Fibroblast of peridontal ligament (primary cell): ENCODE data around the gene LEMD2.
A peak's percentile ranks its signal among the peaks of the same experiment; 100 is the strongest.
"Not testable (repeated sequence)": the region's sequence is repeated elsewhere in the genome, so short reads cannot be mapped to it uniquely, and the experiment has no call there.

Experiments used
- DNase-seq: peaks from one replicate; pipeline ENCODE4 v3.0.0-alpha.2; 2010; ENCODE audit errors: extremely low read depth

Gene LEMD2

DNA sequence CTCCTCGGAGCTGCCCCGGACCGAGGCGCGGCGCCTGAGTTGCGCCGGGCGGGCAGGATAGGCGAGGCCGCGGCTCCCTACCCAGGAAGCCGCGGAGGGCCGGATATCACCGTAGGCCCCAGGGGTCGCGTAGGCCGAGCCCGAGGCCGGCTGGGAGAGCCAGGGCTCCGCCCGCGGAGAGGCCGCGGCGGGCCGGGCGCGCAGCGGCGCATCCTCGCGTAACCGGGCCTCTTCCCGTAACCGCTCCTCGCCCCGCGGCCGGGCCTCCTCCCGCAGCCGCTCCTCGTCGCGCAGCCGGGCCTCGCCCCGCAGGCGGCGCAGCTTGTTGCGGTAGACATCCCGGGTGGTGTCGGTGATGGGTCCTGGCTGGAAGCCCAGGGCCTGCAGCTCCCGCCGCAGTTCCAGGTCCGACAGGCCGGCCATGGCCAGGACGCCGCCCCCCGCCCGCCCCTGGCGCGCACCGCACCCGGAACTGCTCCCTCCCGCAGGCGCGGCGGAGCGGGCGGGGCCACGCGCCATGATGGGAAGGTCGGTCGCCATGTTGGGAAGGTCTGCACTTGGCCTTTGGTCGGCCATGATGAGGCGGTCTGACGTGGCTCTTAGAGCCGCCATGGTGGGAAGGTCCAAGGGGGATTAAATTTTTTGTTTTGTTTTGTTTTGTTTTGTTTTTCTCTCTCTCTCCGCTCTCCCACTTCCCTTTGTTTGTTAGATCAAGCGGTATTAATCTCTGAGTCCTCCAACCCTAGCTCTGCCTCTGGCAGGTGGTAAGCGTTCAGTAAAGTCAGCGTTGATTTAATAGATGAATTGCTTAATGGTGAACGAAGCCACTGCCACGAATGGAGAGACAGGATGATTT, at the start of gene LEMD2:
Gene LEMD2, minus strand, starts transcription at position 437 of the 856 bp plus-strand sequence. Its CDS starts 14 bp downstream, at position 423.
- peak; percentile 93 for DNase-seq

- peak; percentile 13 for DNase-seq
These were observed 49.2 kb upstream of the LEMD2 start for GRCh38 chr6:33837971-33838665.

DNA sequence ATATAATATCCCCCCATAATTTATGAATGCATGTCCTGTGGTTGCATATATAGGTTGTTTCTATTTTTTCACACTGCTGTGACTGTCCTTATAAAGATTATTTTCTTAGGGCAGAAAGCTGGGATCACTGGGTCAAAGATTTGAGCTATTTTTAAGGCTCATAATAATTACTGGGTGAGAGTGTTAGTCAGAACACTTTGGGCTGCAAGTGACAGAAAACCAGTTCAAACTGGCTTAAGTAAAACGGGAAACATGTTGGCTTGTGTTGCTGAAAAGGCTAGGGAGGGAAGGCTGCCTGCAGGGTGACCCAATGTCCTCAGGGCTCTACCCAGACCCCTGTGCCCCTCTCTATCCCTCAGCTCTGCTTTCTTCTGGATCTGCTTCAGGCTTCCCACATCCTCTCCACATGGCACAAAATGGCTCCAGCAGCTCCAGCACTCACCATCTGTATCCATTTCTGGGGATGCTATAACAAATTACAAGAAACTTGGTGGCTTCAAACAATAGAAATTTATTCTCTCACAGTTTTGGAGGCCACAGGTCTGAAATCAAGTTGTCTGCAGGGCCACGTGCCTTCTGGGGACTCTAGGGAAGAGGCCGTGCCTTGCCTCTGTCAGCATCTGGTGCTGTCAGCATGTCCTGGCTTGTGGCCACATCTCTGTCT, 48.0 kb upstream of the LEMD2 start:
- DNase-seq, result no peak

DNA sequence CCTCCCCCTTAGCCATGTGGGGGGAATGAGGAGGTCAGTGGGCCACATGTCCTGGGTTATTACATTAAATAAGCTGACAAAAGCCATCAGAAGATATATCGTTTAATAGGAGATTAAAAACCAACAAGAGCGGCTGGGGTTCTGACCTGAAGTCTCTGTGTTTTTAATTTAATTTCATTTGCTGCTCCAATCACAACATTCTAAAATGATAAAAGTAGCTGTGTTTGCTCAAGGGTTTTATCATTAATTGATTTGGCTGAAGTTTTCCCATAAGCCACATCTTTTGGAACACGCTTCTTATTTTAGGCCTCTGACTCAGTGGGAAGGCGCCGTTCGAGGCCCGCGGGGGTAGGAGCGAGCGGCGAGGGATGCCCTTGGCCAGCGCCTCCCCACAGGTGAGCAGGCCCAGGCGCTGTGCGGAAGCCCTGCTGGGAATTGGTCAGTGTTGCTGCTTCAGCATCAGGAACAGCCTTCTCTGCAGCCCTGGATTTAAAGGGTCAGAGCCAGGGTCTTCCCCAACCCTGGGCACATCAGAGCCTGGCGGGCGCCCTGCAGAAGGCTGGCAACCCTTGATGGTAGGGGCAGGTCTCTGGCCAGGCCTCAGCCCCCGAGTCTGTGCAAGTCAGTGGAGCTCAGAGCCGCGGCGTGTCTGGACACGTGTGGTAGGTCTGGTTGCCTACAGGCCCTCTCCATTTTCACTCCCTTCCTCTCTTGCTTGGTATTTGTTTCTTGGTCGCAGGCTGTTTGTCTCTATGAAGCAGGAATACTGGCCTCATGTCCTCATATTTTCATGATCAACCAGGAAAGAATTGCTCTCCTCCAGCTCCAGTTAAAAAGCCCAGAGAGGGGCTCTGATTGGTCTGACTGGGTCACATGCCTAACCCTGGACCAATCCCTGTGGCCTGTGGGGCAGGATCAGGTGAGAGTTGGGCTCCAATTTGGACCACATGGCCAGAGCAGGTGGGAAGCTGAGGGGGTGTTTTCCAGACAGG, 45.8 kb upstream of the LEMD2 start:
- DNase-seq, result no peak

GRCh38 chr6:33833599-33833998, 44.7 kb upstream of the LEMD2 start:
- no peak for DNase-seq

DNA sequence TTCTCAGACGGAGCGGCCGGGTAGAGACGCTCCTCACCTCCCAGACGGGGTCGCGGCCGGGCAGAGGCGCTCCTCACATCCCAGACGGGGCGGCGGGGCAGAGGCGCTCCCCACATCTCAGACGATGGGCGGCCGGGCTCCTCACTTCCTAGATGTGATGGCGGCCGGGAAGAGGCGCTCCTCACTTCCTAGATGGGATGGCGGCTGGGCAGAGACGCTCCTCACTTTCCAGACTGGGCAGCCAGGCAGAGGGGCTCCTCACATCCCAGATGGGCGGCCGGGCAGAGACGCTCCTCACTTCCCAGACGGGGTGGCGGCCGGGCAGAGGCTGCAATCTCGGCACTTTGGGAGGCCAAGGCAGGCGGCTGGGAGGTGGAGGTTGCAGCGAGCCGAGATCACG, 43.9 kb upstream of the LEMD2 start:
- DNase-seq, result not testable (repeated sequence)

DNA sequence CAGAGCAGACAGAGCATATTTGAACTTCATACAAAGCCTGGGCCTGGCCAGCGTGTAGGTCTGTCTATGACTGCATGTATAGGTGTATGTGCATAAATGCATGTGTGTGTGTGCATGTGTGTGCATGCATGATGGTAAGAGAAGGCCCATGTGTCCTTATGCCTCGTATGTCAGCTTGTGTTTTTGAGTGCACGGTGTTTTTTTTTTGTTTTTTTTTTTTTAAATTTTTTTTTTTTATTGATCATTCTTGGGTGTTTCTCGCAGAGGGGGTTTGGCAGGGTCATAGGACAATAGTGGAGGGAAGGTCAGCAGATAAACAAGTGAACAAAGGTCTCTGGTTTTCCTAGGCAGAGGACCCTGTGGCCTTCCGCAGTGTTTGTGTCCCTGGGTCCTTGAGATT, 42.8 kb upstream of the LEMD2 start:
- DNase-seq, result not testable (repeated sequence)

- no peak for DNase-seq
These were observed 41.8 kb upstream of the LEMD2 start for GRCh38 chr6:33830635-33831240.

DNA sequence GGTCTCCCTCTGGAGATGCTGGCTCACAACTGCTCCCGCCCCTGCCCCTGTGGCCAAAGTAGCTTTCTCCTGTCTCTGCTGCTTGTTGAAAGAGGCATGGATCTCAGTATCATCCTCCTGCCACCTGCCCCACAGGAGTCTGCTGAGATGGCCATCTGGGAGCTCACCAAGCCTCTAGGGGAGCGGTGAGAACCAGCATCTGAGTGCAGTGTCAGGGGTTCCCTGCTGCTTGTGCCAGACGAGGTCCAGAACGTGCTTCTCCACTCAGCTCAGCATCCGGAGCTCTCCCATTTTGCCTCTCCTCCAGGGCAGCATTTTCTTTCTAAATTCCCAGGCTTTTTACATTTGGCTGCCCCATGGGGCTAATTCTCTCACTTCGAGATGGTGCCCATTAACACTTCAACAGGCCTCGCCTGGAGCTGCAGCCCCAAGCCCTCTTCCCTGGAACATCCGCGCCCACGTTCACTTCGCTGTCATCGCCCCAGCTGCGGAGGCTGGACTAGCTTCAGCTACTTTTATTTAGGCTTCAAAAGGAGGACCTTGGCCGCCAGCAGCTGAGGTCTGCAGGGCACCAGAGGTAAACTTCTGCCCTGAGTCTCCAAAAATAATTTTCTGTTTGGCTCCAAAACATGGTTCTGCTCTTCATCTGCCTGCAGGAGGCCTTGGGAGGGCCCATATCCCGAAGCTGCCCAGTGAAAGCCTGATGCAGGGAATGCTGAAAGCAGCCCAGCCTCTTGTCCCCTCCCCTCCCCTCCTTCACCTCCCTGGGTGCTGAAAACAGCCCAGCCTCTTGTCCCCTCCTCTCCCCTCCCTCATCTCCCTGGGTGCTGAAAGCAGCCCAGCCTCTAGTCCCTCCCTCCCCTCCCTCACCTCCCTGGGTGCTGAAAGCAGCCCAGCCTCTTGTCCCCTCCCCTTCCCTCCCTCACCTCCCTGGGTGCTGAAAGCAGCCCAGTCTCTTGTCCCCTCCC, 40.1 kb upstream of the LEMD2 start:
- no peak for DNase-seq

GRCh38 chr6:33828452-33828763, 39.5 kb upstream of the LEMD2 start:
- no peak for DNase-seq

GRCh38 chr6:33827546-33828451, 38.9 kb upstream of the LEMD2 start:
- DNase-seq, result peak; percentile 8

GRCh38 chr6:33826537-33826936, 37.6 kb upstream of the LEMD2 start:
- no peak for DNase-seq

GRCh38 chr6:33824461-33825154, 35.7 kb upstream of the LEMD2 start:
- DNase-seq, result no peak

DNA sequence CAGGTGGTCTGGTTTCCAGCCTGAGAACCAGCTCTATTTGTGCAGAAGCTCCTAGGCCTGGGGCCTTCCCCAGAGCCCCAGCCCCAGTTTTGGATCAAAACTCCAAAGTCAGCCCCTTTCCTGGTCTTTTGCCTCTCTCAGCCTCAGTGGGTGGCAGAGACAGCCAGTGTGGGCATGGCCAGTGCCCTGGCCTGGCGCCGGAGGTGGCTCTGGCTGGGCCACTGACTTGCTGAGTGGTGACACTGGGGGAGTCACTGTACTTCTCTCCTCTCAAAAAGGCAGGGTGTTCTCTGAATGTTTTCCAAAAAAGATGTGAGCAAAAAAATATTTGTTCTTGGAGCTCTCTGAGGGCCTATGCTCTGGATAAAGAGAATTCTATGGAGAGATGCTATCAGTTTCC, 34.9 kb upstream of the LEMD2 start:
- DNase-seq, result no peak

- DNase-seq, result no peak
These were observed 33.9 kb upstream of the LEMD2 start for GRCh38 chr6:33822575-33823395.

DNA sequence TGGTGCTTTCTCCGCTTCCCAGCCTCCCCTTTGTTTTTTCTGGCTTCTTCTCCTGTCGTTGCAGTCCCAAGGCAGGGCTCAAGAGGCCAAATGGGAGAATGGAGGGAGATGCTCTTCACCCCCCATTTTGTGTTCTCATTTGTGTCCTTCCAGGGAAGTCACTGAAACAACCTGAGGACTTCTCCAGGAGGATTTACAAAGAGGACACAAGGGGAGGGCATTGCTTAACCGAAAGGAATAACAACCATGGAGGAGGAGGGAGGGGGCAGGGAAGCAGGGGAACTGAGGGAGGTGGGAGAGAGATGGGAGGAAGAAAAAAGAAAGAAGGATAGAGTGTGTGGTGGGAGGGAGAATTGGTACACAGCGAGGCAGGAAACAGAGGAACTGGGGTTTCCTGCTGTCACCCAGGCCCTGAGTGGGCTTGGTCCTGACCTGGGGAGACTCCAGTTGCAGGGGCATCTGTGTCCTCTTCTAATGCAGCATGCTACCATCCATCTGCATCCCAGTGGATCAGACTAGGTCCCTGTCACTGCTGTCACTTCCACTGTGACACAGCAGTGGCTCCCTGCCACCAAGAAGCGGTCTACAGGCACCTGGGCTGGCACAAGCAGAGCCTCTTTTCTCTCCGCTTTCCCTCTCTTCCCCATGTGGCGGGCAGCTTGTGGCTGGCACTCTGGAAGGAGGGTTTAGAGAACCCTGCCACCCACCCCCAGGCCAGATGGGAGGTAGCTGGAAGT, 32.0 kb upstream of the LEMD2 start:
- DNase-seq, result no peak

DNA sequence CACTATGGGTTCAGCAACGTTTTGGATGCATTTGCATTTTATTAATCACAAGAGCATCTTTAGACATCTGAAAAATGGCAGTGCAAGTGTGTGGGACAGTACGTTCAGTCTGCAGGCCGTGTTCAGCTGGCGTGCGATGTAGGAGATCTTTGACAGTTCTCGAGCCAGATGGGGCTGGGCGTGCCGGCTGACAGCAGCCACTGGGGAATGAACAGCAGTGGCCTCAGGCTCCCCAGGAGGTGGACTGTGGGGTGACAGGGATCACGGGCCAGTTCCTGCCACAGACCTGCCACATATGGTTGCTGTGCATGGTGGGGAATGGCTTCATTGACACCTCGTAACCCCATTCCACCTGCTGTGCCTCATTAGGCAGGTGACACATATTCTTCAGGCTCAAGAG, 31.3 kb upstream of the LEMD2 start:
- DNase-seq, result no peak
